Measurements from ENCODE around the gene FAM222A.

DNA sequence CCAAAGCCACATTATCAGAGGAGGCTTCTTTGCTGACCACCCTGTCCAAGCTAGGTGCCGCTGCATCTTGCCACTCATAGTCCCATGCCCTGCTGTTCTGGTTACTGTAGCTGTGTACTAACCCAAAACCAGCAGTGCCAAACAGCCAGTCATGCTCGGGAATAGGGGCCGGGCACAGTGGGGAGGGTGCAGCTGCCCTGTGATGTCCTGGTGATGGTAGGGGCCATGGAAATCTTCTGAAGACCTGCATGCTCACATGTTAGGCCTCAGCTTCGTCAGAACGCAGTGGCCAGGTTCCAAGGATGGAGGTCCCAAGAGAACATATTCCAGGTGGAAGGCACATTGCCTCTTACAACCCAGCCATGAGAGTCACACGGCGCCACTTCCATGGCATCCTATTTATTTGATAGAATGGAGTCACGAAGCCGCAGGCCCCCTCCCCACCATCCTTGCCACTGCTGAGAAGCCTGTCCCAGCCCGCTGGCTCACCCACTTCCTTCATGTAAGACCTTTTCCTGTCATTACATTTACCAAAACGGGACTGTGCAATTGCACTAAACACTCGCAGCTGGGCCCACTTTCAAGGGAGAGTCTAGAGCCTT, 48.5 kb downstream of the FAM222A start:
- TF ChIP-seq, protein P1, sequence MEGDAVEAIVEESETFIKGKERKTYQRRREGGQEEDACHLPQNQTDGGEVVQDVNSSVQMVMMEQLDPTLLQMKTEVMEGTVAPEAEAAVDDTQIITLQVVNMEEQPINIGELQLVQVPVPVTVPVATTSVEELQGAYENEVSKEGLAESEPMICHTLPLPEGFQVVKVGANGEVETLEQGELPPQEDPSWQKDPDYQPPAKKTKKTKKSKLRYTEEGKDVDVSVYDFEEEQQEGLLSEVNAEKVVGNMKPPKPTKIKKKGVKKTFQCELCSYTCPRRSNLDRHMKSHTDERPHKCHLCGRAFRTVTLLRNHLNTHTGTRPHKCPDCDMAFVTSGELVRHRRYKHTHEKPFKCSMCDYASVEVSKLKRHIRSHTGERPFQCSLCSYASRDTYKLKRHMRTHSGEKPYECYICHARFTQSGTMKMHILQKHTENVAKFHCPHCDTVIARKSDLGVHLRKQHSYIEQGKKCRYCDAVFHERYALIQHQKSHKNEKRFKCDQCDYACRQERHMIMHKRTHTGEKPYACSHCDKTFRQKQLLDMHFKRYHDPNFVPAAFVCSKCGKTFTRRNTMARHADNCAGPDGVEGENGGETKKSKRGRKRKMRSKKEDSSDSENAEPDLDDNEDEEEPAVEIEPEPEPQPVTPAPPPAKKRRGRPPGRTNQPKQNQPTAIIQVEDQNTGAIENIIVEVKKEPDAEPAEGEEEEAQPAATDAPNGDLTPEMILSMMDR (IDR thresholded peaks at IDR 0.05 in 2 of 3, conservative IDR thresholded peaks at IDR 0.05 in 1 of 3; ENCODE audit: borderline replicate concordance in 1 of 3, insufficient read depth in 1 of 3, low read depth in 2 of 3, low read length in 2 of 3): no peak
- TF ChIP-seq TCF7L2 (IDR thresholded peaks at IDR 0.05; ENCODE audit: borderline replicate concordance, extremely low read depth, insufficient read depth, insufficient read length) (no peak), POLR2A (IDR thresholded peaks at IDR 0.05; ENCODE audit: borderline replicate concordance, extremely low read depth, insufficient read depth, insufficient read length) (no peak), RAD21 (IDR thresholded peaks at IDR 0.05; ENCODE audit: low read depth) (no peak), SIN3A (IDR thresholded peaks at IDR 0.05; ENCODE audit: low read depth) (no peak), POLR2AphosphoS5 (IDR thresholded peaks at IDR 0.05; ENCODE audit: low read depth, low read length) (no peak), SRF (IDR thresholded peaks at IDR 0.05; ENCODE audit: low read depth) (no peak), SP1 (IDR thresholded peaks at IDR 0.05; ENCODE audit: low read depth) (no peak), YY1 (IDR thresholded peaks at IDR 0.05; ENCODE audit: extremely low read depth, insufficient replicate concordance, low read depth, low read length) (no peak), EZH2 (IDR thresholded peaks at IDR 0.05) (no peak)
- TF ChIP-seq, protein P2, sequence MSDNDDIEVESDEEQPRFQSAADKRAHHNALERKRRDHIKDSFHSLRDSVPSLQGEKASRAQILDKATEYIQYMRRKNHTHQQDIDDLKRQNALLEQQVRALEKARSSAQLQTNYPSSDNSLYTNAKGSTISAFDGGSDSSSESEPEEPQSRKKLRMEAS (IDR thresholded peaks at IDR 0.05): no peak
